OCI-LY7 (cell line): ENCODE results near the gene BANF1. TPM values are rescaled to one million over a fixed set of nuclear protein-coding genes. Genes with fewer than 3 reads are reported as not detected.

Experiments
- BruUV-seq: library from RNA; stranded (reverse); fragments of 400-500 nt; replicated peaks from 2 replicates; lab custom pipeline; 2021; lab: Mats Ljungman, UMichigan
- CTCF ChIA-PET: fragments of 300-600 bp; sonication (Branson Sonifier 250); formaldehyde crosslinking; loops from one replicate; lab custom pipeline; 2022; ENCODE audit warnings: antibody characterized with exemption; ENCODE audit not compliant: unreplicated experiment; lab: Charles Lee
- POLR2A ChIA-PET: fragments of 300-600 bp; sonication (Branson Sonifier 250); formaldehyde crosslinking; loops from one replicate; lab custom pipeline; 2022; ENCODE audit warnings: antibody characterized with exemption; lab: Charles Lee
- DNase-seq: peaks from one replicate; pipeline ENCODE4 v3.0.0-alpha.2; 2015; ENCODE audit warnings: low spot score
- H2AFZ ChIP-seq: fragments of 200-600 bp; sonication (generic), shearing (Covaris generic); 2 replicates; pipeline ENCODE4 v1.6.1; 2014; ENCODE audit warnings: mild to moderate bottlenecking, antibody characterized with exemption, low read length, moderate library complexity
- H3K27ac ChIP-seq: fragments of 200-600 bp; sonication (generic); 2 replicates; pipeline ENCODE4 v1.5.1; 2014; ENCODE audit warnings: mixed run types, low read depth, mild to moderate bottlenecking, moderate library complexity, low read length, inconsistent platforms; ENCODE audit not compliant: poor library complexity, severe bottlenecking
- H3K36me3 ChIP-seq: fragments of 200-600 bp; sonication (generic); 2 replicates; pipeline ENCODE4 v1.6.1; 2014; ENCODE audit warnings: mild to moderate bottlenecking, antibody characterized with exemption, low read length, moderate library complexity, mixed read lengths; ENCODE audit not compliant: insufficient read depth
- H3K4me1 ChIP-seq: fragments of 200-600 bp; sonication (generic); 2 replicates; pipeline ENCODE4 v1.5.1; 2014; ENCODE audit warnings: mild to moderate bottlenecking, low read length; ENCODE audit not compliant: insufficient read depth, poor library complexity, severe bottlenecking
- H3K4me2 ChIP-seq: fragments of 200-600 bp; sonication (generic); 2 replicates; pipeline ENCODE4 v1.6.1; 2014; ENCODE audit warnings: mild to moderate bottlenecking, low read length
- H3K4me3 ChIP-seq: fragments of 200-600 bp; sonication (generic); 2 replicates; pipeline ENCODE4 v1.5.1; 2014; ENCODE audit warnings: mild to moderate bottlenecking, low read depth, low read length; ENCODE audit not compliant: poor library complexity, severe bottlenecking
- H3K79me2 ChIP-seq: fragments of 200-600 bp; sonication (generic); 2 replicates; pipeline ENCODE4 v1.6.1; 2016; ENCODE audit warnings: low read depth, mild to moderate bottlenecking, low read length, moderate library complexity, mixed read lengths; ENCODE audit not compliant: insufficient read depth
- H3K9me2 ChIP-seq: fragments of 200-600 bp; sonication (generic); 2 replicates; pipeline ENCODE4 v1.6.1; 2016; ENCODE audit warnings: mild to moderate bottlenecking, low read length, mixed read lengths; ENCODE audit not compliant: insufficient read depth
- H3K9me3 ChIP-seq: fragments of 200-600 bp; sonication (generic); 2 replicates; pipeline ENCODE4 v1.6.1; 2014; ENCODE audit warnings: mild to moderate bottlenecking, mixed run types, low read length, mixed read lengths
- H4K20me1 ChIP-seq: fragments of 200-600 bp; sonication (generic); 2 replicates; pipeline ENCODE4 v1.6.1; 2014; ENCODE audit warnings: mild to moderate bottlenecking, antibody characterized with exemption, low read length, moderate library complexity, mixed read lengths; ENCODE audit not compliant: insufficient read depth
- CTCF ChIP-seq: fragments of 200-600 bp; sonication (generic); conservative IDR thresholded peaks from 2 replicates; pipeline ENCODE4 v1.5.1; 2014; ENCODE audit warnings: mild to moderate bottlenecking, antibody characterized with exemption, low read length, moderate library complexity, mixed read lengths
- EZH2phosphoT487 ChIP-seq: fragments of 200-600 bp; sonication (generic); IDR thresholded peaks from 2 replicates; pipeline ENCODE4 v1.6.1; 2018; ENCODE audit warnings: low read depth, borderline replicate concordance, mild to moderate bottlenecking, mixed run types, antibody characterized with exemption, low read length, moderate library complexity, mixed read lengths
- intact Hi-C: fragments of 100-400 bp; cut with micrococcal nuclease; formaldehyde crosslinking; loops from one replicate; pipeline ENCODE4 v1.10.0; 2022; ENCODE audit not compliant: unreplicated experiment
- total RNA-seq, 2 experiments: library from RNA; depleted of rRNA in 1 of 2; stranded (reverse); fragments of >200 nt in 1 of 2; shearing (Covaris generic) in 1 of 2; gene quantifications; 2 replicates each; pipeline ENCODE4 v1.2.3, GENCODE V29; 2014 to 2022

BANF1 gene
- total RNA-seq, 2 experiments from 2014 or later: 82.2 to 317 TPM

GRCh38 chr11:66002648-66003225, 434 bp downstream of the BANF1 start:
- Histone ChIP-seq H3K4me1 (peaks cover 33% of the 10 kb centered on the region), H3K79me2 (peaks cover 52% of the 10 kb centered on the region), H3K4me3 (peak overlapping the region; percentile 89), H3K36me3 (peaks cover 61% of the 10 kb centered on the region), H4K20me1 (no peaks in the 10 kb centered on the region), H3K27ac (peak overlapping the region; percentile 93), H3K9me2 (no peaks in the 10 kb centered on the region), H3K4me2 (peak overlapping the region; percentile 81), H3K9me3 (no peaks in the 10 kb centered on the region), H2AFZ (peak overlapping the region; percentile 75; the same call in 1 of the 2 replicates)
- intact Hi-C loops: loop anchor here (1.0 to 5.0 kb wide), 8 partner anchors 41 to 290 kb away; partner anchors contain the start of genes C11orf68, CCDC85B, DRAP1 and KAT5
- ChIA-PET CTCF (interaction anchor here (0.6 to 0.7 kb wide), 3 partner anchors 20 to 115 kb away, joined by 3 read pairs; partner anchors contain the start of genes FIBP and SF3B2), POLR2A (interaction anchor here (0.7 to 1.0 kb wide), 2 partner anchors 71 to 112 kb away, joined by 4 read pairs; partner anchors contain the start of gene CCDC85B)
- no peak for DNase-seq
- no TSS peak for BruUV-seq
- no peak for TF ChIP-seq EZH2phosphoT487
- peak; percentile 41; the same call in 1 of the 2 replicates for TF ChIP-seq CTCF

GRCh38 chr11:66003291-66003690, 988 bp downstream of the BANF1 start:
- intact Hi-C loops: loop anchor here (5.0 kb wide), 5 partner anchors 49 to 291 kb away; partner anchors contain the start of genes CCDC85B, KAT5, RAB1B and SF3B2
- H3K4me1 ChIP-seq: peaks cover 33% of the 10 kb centered on the region
- no TSS peak for BruUV-seq
- H3K36me3 ChIP-seq: peaks cover 55% of the 10 kb centered on the region
- DNase-seq: no peak
- peaks cover 52% of the 10 kb centered on the region for H3K79me2 ChIP-seq
- H3K27ac ChIP-seq: peak overlapping the region; percentile 93
- no peaks in the 10 kb centered on the region for H4K20me1 ChIP-seq
- H3K4me2 ChIP-seq: peak overlapping the region; percentile 81
- no peaks in the 10 kb centered on the region for H3K9me2 ChIP-seq
- H2AFZ ChIP-seq: no peak overlapping the region
- ChIA-PET POLR2A (no interaction called here), CTCF (no interaction called here)
- TF ChIP-seq CTCF (no peak), EZH2phosphoT487 (no peak)
- H3K9me3 ChIP-seq: no peaks in the 10 kb centered on the region
- peak overlapping the region; percentile 89 for H3K4me3 ChIP-seq

GRCh38 chr11:66004186-66004585, 1.9 kb downstream of the BANF1 start:
- no peaks in the 10 kb centered on the region for H4K20me1 ChIP-seq
- peaks cover 33% of the 10 kb centered on the region for H3K4me1 ChIP-seq
- peak overlapping the region; percentile 29 for H3K4me3 ChIP-seq
- H2AFZ ChIP-seq: no peak overlapping the region
- DNase-seq: peak; percentile 61
- peaks cover 46% of the 10 kb centered on the region for H3K36me3 ChIP-seq
- peak overlapping the region; percentile 50 for H3K27ac ChIP-seq
- no TSS peak for BruUV-seq
- peak overlapping the region; percentile 70 for H3K4me2 ChIP-seq
- H3K79me2 ChIP-seq: peaks cover 47% of the 10 kb centered on the region
- H3K9me3 ChIP-seq: no peaks in the 10 kb centered on the region
- ChIA-PET POLR2A (no interaction called here), CTCF (no interaction called here)
- intact Hi-C loops: loop anchor here (5.0 kb wide), 5 partner anchors 48 to 292 kb away; partner anchors contain the start of genes CCDC85B, KAT5, RAB1B and SF3B2
- no peak for TF ChIP-seq CTCF
- no peak for TF ChIP-seq EZH2phosphoT487
- H3K9me2 ChIP-seq: no peaks in the 10 kb centered on the region
